ENCODE data around the gene RPUSD1. TPM values are rescaled to one million over a fixed set of nuclear protein-coding genes. Genes with fewer than 3 reads are reported as not detected.

Gene RPUSD1
- total and polyA plus RNA-seq, 2 donors (not counting 3 experiments of a cell fraction or from before 2014, with no cell fraction given) = 46.2 to 55.8 TPM

- BruUV-seq (replicated peaks) = no TSS peak
- POLR2A ChIA-PET = no interaction called here
These were observed 18.9 kb downstream of the RPUSD1 start for GRCh38 chr16:769184-769784.

GRCh38 chr16:768428-768827, 19.8 kb downstream of the RPUSD1 start:
- ChIA-PET CTCF (no interaction called here), POLR2A (no interaction called here)
- FAIRE-seq (no peak), DNase-seq (ENCODE audit: low read depth, low spot score) (no peak)
- intact Hi-C loops (cut with micrococcal nuclease) (no loop called here), dilution Hi-C loops (cut with MboI; ENCODE audit: extremely low pct_ligation_motif_present, low sequenced_read_pairs) (no loop called here)
- no peak overlapping the region for H3K27ac ChIP-seq (ENCODE audit: insufficient read depth, low read depth, low read length)
- TF ChIP-seq FOS (IDR thresholded peaks at IDR 0.05; ENCODE audit: borderline replicate concordance, insufficient read depth, low read length) = no peak
- no peak for TF ChIP-seq GATA2 (IDR thresholded peaks at IDR 0.05; ENCODE audit: insufficient read depth, insufficient read length, low read depth, low read length)
- TF ChIP-seq POLR2A (IDR thresholded peaks at IDR 0.05; ENCODE audit: low read depth, low read length) = no peak
- no peak for TF ChIP-seq CTCF (IDR thresholded peaks at IDR 0.05; ENCODE audit: extremely low read depth in 1 of 2, insufficient read depth in 1 of 2, low read depth in 1 of 2, low read length in 2 of 2)
- TF ChIP-seq MYC (IDR thresholded peaks at IDR 0.05; ENCODE audit: low read depth, low read length) = no peak
- no peak for TF ChIP-seq JUN (IDR thresholded peaks at IDR 0.05; ENCODE audit: borderline replicate concordance, insufficient read depth, insufficient read length, low read depth)
- no peak for TF ChIP-seq POLR2AphosphoS5 (IDR thresholded peaks at IDR 0.05; ENCODE audit: insufficient read depth, low read depth, low read length)
- no peak for TF ChIP-seq EZH2 (IDR thresholded peaks at IDR 0.05; ENCODE audit: borderline replicate concordance, low read depth, low read length, severe bottlenecking)
- TF ChIP-seq MAX (IDR thresholded peaks at IDR 0.05; ENCODE audit: insufficient read depth, insufficient read length) = no peak
- no peak overlapping the region for H3K4me2 ChIP-seq (ENCODE audit: insufficient read depth, low read length)
- no TSS peak for BruUV-seq (replicated peaks)
- H3K9me3 ChIP-seq (replicated peaks; ENCODE audit: control insufficient read depth, insufficient read depth, low read length) = no peaks in the 10 kb centered on the region
- H3K4me1 ChIP-seq (ENCODE audit: control insufficient read depth, extremely low read depth, insufficient read depth, low read length) = no peaks in the 10 kb centered on the region
- no peak overlapping the region for H2AFZ ChIP-seq (ENCODE audit: low read depth, low read length)
- H4K20me1 ChIP-seq (replicated peaks; ENCODE audit: control insufficient read depth, extremely low read depth, insufficient read depth, low read length) = no peaks in the 10 kb centered on the region
- no peaks in the 10 kb centered on the region for H3K79me2 ChIP-seq (ENCODE audit: control insufficient read depth, insufficient read depth, low read length)
- no peaks in the 10 kb centered on the region for H3K27me3 ChIP-seq (ENCODE audit: control insufficient read depth in 2 of 2, insufficient read depth in 2 of 2, low read length in 2 of 2)
- no peak overlapping the region for H3K4me3 ChIP-seq (replicated peaks in 1 of 3; ENCODE audit: insufficient read depth in 1 of 3, low read depth in 1 of 3, low read length in 3 of 3)
- no peak overlapping the region for H3K9ac ChIP-seq (replicated peaks; ENCODE audit: extremely low read depth, insufficient read depth, low read length)
- no peaks in the 10 kb centered on the region for H3K9me1 ChIP-seq (replicated peaks; ENCODE audit: control insufficient read depth, extremely low read depth, insufficient read depth, low read length)
- H3K36me3 ChIP-seq (ENCODE audit: control insufficient read depth in 2 of 2, extremely low read depth in 1 of 2, insufficient read depth in 2 of 2, low read length in 2 of 2) = no peaks in the 10 kb centered on the region

More at GRCh38 chr16:769184-769784, 18.9 kb downstream of the RPUSD1 start:
- Histone ChIP-seq H3K27ac (ENCODE audit: insufficient read depth, low read depth, low read length) (no peak overlapping the region), H3K4me2 (ENCODE audit: insufficient read depth, low read length) (no peak overlapping the region), H2AFZ (ENCODE audit: low read depth, low read length) (no peak overlapping the region), H3K4me3 (replicated peaks in 1 of 3; ENCODE audit: insufficient read depth in 1 of 3, low read depth in 1 of 3, low read length in 3 of 3) (no peak overlapping the region), H3K4me1 (ENCODE audit: control insufficient read depth, extremely low read depth, insufficient read depth, low read length) (no peaks in the 10 kb centered on the region), H4K20me1 (replicated peaks; ENCODE audit: control insufficient read depth, extremely low read depth, insufficient read depth, low read length) (no peaks in the 10 kb centered on the region), H3K27me3 (ENCODE audit: control insufficient read depth in 2 of 2, insufficient read depth in 2 of 2, low read length in 2 of 2) (no peaks in the 10 kb centered on the region), H3K9ac (replicated peaks; ENCODE audit: extremely low read depth, insufficient read depth, low read length) (no peak overlapping the region), H3K9me3 (replicated peaks; ENCODE audit: control insufficient read depth, insufficient read depth, low read length) (no peaks in the 10 kb centered on the region), H3K9me1 (replicated peaks; ENCODE audit: control insufficient read depth, extremely low read depth, insufficient read depth, low read length) (no peaks in the 10 kb centered on the region), H3K36me3 (ENCODE audit: control insufficient read depth in 2 of 2, extremely low read depth in 1 of 2, insufficient read depth in 2 of 2, low read length in 2 of 2) (no peaks in the 10 kb centered on the region), H3K79me2 (ENCODE audit: control insufficient read depth, insufficient read depth, low read length) (no peaks in the 10 kb centered on the region)
- intact Hi-C loops (cut with micrococcal nuclease) (no loop called here), dilution Hi-C loops (cut with MboI; ENCODE audit: extremely low pct_ligation_motif_present, low sequenced_read_pairs) (no loop called here)
- FAIRE-seq (no peak), DNase-seq (ENCODE audit: low read depth, low spot score) (no peak)
- TF ChIP-seq EZH2 (IDR thresholded peaks at IDR 0.05; ENCODE audit: borderline replicate concordance, low read depth, low read length, severe bottlenecking) (no peak), CTCF (IDR thresholded peaks at IDR 0.05; ENCODE audit: extremely low read depth in 1 of 2, insufficient read depth in 1 of 2, low read depth in 1 of 2, low read length in 2 of 2) (no peak)
- CTCF ChIA-PET = interaction anchor here (0.7 to 1.6 kb wide), 2 partner anchors 20 to 57 kb away, joined by 3 to 6 read pairs; no protein-coding TSS in a partner anchor
